ENCODE measurements around the gene NDUFA3. TPM values are rescaled to one million over a fixed set of nuclear protein-coding genes. Genes with fewer than 3 reads are reported as not detected.

NDUFA3 gene
- polyA plus RNA-seq, 1 donor from 2014 or later = 21.4 TPM

DNA sequence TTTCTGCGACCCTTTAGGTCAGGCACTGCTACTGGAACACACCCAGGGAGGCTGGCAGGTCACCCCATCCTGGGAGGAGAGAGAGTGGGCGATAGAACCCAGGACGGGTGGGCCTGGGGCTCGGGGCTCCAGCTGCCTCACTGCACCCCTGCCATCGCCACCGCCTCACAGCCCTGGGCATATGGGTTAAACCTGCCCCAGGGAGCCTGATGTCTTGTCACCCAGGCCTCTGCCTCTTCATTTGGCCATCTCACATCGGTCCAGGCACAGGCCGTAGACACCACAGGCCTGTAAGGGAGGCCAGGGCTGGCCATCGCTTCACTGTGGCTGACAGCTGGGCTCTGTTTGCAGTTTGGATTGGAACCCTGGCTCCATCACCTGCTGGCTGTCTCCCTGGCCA, 23.1 kb downstream of the NDUFA3 start:
- no peaks in the 10 kb centered on the region for H3K36me3 ChIP-seq (ENCODE audit: insufficient read depth, low read length)
- no peaks in the 10 kb centered on the region for H3K79me2 ChIP-seq (replicated peaks; ENCODE audit: insufficient read depth, low read length)
- H3K4me2 ChIP-seq (ENCODE audit: low read length) = no peak overlapping the region
- H3K9ac ChIP-seq (ENCODE audit: low read length) = no peak overlapping the region
- no peak overlapping the region for H2AFZ ChIP-seq (ENCODE audit: low read depth, low read length)
- no peaks in the 10 kb centered on the region for H3K9me3 ChIP-seq (ENCODE audit: low read length)
- H3F3A ChIP-seq (ENCODE audit: insufficient read depth, low read length, poor library complexity, severe bottlenecking) = no peaks in the 10 kb centered on the region
- no peak overlapping the region for H3K27ac ChIP-seq (ENCODE audit: low read length)
- no peaks in the 10 kb centered on the region for H4K20me1 ChIP-seq (ENCODE audit: insufficient read depth)
- no peak overlapping the region for H3K4me3 ChIP-seq (ENCODE audit: low read length)
- no peaks in the 10 kb centered on the region for H3K9me2 ChIP-seq (ENCODE audit: insufficient read depth, low read length)
- no peaks in the 10 kb centered on the region for H3K27me3 ChIP-seq (ENCODE audit: insufficient read depth, low read depth, low read length)
- TF ChIP-seq RAD21 (conservative IDR thresholded peaks at IDR 0.05) = no peak
- no peak for TF ChIP-seq MXI1 (conservative IDR thresholded peaks at IDR 0.05; ENCODE audit: poor library complexity, severe bottlenecking)
- no peak for TF ChIP-seq POLR2AphosphoS5 (IDR thresholded peaks at IDR 0.05)
- no peak for TF ChIP-seq EP300 (conservative IDR thresholded peaks at IDR 0.05; ENCODE audit: poor library complexity, severe bottlenecking)
- no peak for TF ChIP-seq TAF1 (IDR thresholded peaks at IDR 0.05; ENCODE audit: low read depth)
- TF ChIP-seq SMC3 (conservative IDR thresholded peaks at IDR 0.05; ENCODE audit: poor library complexity) = no peak
- TF ChIP-seq, protein P1, sequence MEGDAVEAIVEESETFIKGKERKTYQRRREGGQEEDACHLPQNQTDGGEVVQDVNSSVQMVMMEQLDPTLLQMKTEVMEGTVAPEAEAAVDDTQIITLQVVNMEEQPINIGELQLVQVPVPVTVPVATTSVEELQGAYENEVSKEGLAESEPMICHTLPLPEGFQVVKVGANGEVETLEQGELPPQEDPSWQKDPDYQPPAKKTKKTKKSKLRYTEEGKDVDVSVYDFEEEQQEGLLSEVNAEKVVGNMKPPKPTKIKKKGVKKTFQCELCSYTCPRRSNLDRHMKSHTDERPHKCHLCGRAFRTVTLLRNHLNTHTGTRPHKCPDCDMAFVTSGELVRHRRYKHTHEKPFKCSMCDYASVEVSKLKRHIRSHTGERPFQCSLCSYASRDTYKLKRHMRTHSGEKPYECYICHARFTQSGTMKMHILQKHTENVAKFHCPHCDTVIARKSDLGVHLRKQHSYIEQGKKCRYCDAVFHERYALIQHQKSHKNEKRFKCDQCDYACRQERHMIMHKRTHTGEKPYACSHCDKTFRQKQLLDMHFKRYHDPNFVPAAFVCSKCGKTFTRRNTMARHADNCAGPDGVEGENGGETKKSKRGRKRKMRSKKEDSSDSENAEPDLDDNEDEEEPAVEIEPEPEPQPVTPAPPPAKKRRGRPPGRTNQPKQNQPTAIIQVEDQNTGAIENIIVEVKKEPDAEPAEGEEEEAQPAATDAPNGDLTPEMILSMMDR (IDR thresholded peaks at IDR 0.05; ENCODE audit: poor library complexity, severe bottlenecking) = no peak
- TF ChIP-seq, protein P2, sequence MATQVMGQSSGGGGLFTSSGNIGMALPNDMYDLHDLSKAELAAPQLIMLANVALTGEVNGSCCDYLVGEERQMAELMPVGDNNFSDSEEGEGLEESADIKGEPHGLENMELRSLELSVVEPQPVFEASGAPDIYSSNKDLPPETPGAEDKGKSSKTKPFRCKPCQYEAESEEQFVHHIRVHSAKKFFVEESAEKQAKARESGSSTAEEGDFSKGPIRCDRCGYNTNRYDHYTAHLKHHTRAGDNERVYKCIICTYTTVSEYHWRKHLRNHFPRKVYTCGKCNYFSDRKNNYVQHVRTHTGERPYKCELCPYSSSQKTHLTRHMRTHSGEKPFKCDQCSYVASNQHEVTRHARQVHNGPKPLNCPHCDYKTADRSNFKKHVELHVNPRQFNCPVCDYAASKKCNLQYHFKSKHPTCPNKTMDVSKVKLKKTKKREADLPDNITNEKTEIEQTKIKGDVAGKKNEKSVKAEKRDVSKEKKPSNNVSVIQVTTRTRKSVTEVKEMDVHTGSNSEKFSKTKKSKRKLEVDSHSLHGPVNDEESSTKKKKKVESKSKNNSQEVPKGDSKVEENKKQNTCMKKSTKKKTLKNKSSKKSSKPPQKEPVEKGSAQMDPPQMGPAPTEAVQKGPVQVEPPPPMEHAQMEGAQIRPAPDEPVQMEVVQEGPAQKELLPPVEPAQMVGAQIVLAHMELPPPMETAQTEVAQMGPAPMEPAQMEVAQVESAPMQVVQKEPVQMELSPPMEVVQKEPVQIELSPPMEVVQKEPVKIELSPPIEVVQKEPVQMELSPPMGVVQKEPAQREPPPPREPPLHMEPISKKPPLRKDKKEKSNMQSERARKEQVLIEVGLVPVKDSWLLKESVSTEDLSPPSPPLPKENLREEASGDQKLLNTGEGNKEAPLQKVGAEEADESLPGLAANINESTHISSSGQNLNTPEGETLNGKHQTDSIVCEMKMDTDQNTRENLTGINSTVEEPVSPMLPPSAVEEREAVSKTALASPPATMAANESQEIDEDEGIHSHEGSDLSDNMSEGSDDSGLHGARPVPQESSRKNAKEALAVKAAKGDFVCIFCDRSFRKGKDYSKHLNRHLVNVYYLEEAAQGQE (IDR thresholded peaks at IDR 0.05; ENCODE audit: borderline replicate concordance) = no peak
- no peak for TF ChIP-seq EZH2 (IDR thresholded peaks at IDR 0.05; ENCODE audit: borderline replicate concordance, insufficient read depth, low read length, poor library complexity, severe bottlenecking)

DNA sequence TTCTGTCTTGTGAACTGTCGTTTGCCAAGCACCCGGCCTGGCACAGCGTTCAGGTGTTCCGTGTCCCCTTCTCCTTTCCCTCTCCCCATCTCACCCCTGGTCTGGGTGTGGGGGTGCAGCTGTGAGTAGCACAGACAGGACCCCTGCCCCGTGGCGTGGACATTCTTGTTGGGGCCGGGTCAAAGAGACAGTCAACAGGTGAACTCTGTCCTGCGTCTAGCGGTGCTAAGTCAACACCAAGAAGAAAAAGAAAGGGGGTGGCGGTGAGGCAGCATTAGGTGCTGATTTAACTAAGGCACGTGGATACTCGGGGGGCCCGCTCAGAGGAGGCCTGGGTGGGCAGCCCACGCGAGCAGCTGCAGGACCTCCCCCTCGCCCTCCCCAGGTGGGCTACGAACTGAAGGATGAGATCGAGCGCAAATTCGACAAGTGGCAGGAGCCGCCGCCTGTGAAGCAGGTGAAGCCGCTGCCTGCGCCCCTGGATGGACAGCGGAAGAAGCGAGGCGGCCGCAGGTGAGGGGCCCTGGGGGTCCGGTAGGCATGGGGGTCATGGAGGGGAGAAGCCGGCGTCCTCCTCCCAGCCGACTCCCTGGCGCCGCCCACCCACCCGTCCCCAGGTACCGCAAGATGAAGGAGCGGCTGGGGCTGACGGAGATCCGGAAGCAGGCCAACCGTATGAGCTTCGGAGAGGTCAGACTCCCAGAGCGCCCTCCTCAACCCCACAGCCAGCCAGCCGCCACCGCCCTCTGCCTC, 25.2 kb downstream of the NDUFA3 start:
- no peaks in the 10 kb centered on the region for H3K27me3 ChIP-seq (ENCODE audit: insufficient read depth, low read depth, low read length)
- H3K4me2 ChIP-seq (ENCODE audit: low read length) = no peak overlapping the region
- no peaks in the 10 kb centered on the region for H3K36me3 ChIP-seq (ENCODE audit: insufficient read depth, low read length)
- H2AFZ ChIP-seq (ENCODE audit: low read depth, low read length) = no peak overlapping the region
- no peaks in the 10 kb centered on the region for H3K9me3 ChIP-seq (ENCODE audit: low read length)
- H3F3A ChIP-seq (ENCODE audit: insufficient read depth, low read length, poor library complexity, severe bottlenecking) = no peaks in the 10 kb centered on the region
- no peak overlapping the region for H3K4me3 ChIP-seq (ENCODE audit: low read length)
- no peaks in the 10 kb centered on the region for H3K79me2 ChIP-seq (replicated peaks; ENCODE audit: insufficient read depth, low read length)
- H3K9me2 ChIP-seq (ENCODE audit: insufficient read depth, low read length) = no peaks in the 10 kb centered on the region
- H4K20me1 ChIP-seq (ENCODE audit: insufficient read depth) = no peaks in the 10 kb centered on the region
- TF ChIP-seq EZH2 (IDR thresholded peaks at IDR 0.05; ENCODE audit: borderline replicate concordance, insufficient read depth, low read length, poor library complexity, severe bottlenecking) (no peak), MXI1 (conservative IDR thresholded peaks at IDR 0.05; ENCODE audit: poor library complexity, severe bottlenecking) (no peak), SMC3 (conservative IDR thresholded peaks at IDR 0.05; ENCODE audit: poor library complexity) (no peak), POLR2AphosphoS5 (IDR thresholded peaks at IDR 0.05) (no peak), TAF1 (IDR thresholded peaks at IDR 0.05; ENCODE audit: low read depth) (no peak), RAD21 (conservative IDR thresholded peaks at IDR 0.05) (no peak), EP300 (conservative IDR thresholded peaks at IDR 0.05; ENCODE audit: poor library complexity, severe bottlenecking) (no peak)
- TF ChIP-seq, protein P1 (IDR thresholded peaks at IDR 0.05; ENCODE audit: poor library complexity, severe bottlenecking) = no peak
- TF ChIP-seq, protein P2 (IDR thresholded peaks at IDR 0.05; ENCODE audit: borderline replicate concordance) = no peak
- no peak overlapping the region for H3K9ac ChIP-seq (ENCODE audit: low read length)
- no peak overlapping the region for H3K27ac ChIP-seq (ENCODE audit: low read length)

All from neural cell (in vitro differentiated cells).